Neural progenitor cell (in vitro differentiated cells): ENCODE data around the gene GALM. TPM values are rescaled to one million over a fixed set of nuclear protein-coding genes. Genes with fewer than 3 reads are reported as not detected.

Experiments
- DNase-seq: peaks from one replicate; pipeline ENCODE4 v3.0.0-alpha.2; 2016; ENCODE audit warnings: low spot score
- H2AFZ ChIP-seq: fragments of 200-600 bp; sonication (generic); replicated peaks from 2 replicates; pipeline ENCODE4 v1.6.1; 2016; ENCODE audit warnings: antibody characterized with exemption
- H3F3A ChIP-seq: fragments of 200-600 bp; sonication (generic); 2 replicates; pipeline ENCODE4 v1.6.1; 2016; ENCODE audit warnings: antibody characterized with exemption, low read depth
- H3K27ac ChIP-seq: fragments of 200-600 bp; sonication (generic); 2 replicates; pipeline ENCODE4 v1.5.1; 2016; ENCODE audit warnings: mild to moderate bottlenecking
- H3K27me3 ChIP-seq: fragments of 200-600 bp; sonication (generic); 2 replicates; pipeline ENCODE4 v1.6.1; 2016; ENCODE audit warnings: mild to moderate bottlenecking, moderate library complexity
- H3K36me3 ChIP-seq: fragments of 200-600 bp; sonication (generic); 2 replicates; pipeline ENCODE4 v1.5.1; 2016
- H3K4me1 ChIP-seq: fragments of 200-600 bp; sonication (generic); 2 replicates; pipeline ENCODE4 v1.6.1; 2016; ENCODE audit warnings: mixed run types
- H3K4me2 ChIP-seq: fragments of 200-600 bp; sonication (generic); 2 replicates; pipeline ENCODE4 v1.6.1; 2016
- H3K4me3 ChIP-seq: fragments of 200-600 bp; sonication (generic); 2 replicates; pipeline ENCODE4 v1.5.1; 2016
- H3K79me2 ChIP-seq: fragments of 200-600 bp; sonication (generic); 2 replicates; pipeline ENCODE4 v1.6.1; 2016; ENCODE audit warnings: low read depth
- H3K9ac ChIP-seq: fragments of 200-600 bp; sonication (generic); 2 replicates; pipeline ENCODE4 v1.6.1; 2016
- H3K9me3 ChIP-seq: fragments of 200-600 bp; sonication (generic); 2 replicates; pipeline ENCODE4 v1.5.1; 2016; ENCODE audit warnings: low read depth
- H4K20me1 ChIP-seq: fragments of 200-600 bp; sonication (generic); 2 replicates; pipeline ENCODE4 v1.6.1; 2016; ENCODE audit warnings: low read depth
- H3K27ac Mint-ChIP-seq: 3 replicates; pipeline ENCODE4 v1.8.0; 2021; ENCODE audit warnings: mixed read lengths
- H3K27me3 Mint-ChIP-seq: 2 replicates; pipeline ENCODE4 v1.8.0; 2022; ENCODE audit warnings: low read depth, mild to moderate bottlenecking, inconsistent platforms, moderate library complexity, mixed read lengths; ENCODE audit not compliant: insufficient read depth
- H3K36me3 Mint-ChIP-seq: 3 replicates; pipeline ENCODE4 v1.8.0; 2021; ENCODE audit warnings: mixed read lengths
- H3K4me1 Mint-ChIP-seq: 3 replicates; pipeline ENCODE4 v1.8.0; 2021; ENCODE audit warnings: mixed read lengths
- H3K4me3 Mint-ChIP-seq: 3 replicates; pipeline ENCODE4 v1.8.0; 2021; ENCODE audit warnings: mild to moderate bottlenecking, moderate library complexity, mixed read lengths
- H3K9me3 Mint-ChIP-seq: 3 replicates; pipeline ENCODE4 v1.8.0; 2020; ENCODE audit warnings: mixed read lengths
- CTCF ChIP-seq: fragments of 200-600 bp; sonication (generic); IDR thresholded peaks from 2 replicates; pipeline ENCODE4 v1.5.1; 2017; ENCODE audit warnings: antibody characterized with exemption, mild to moderate bottlenecking
- EZH2 ChIP-seq: fragments of 200-600 bp; sonication (generic); IDR thresholded peaks from 2 replicates; pipeline ENCODE4 v1.6.1; 2017; ENCODE audit warnings: antibody characterized with exemption, mild to moderate bottlenecking, moderate library complexity
- EZH2phosphoT487 ChIP-seq: fragments of 200-600 bp; sonication (generic); IDR thresholded peaks from 2 replicates; pipeline ENCODE4 v1.6.1; 2017; ENCODE audit warnings: antibody characterized with exemption
- total RNA-seq: library from RNA; depleted of rRNA; stranded (reverse); fragments of >200 nt; gene quantifications from 2 replicates; pipeline ENCODE4 v1.2.3, GENCODE V29; 2015; ENCODE audit warnings: low replicate concordance

The GALM gene
- total RNA-seq, 1 donor from 2014 or later, result 7.1 TPM

- no peak for DNase-seq
- no peak overlapping the region for H3K9ac ChIP-seq
- no peak overlapping the region for H2AFZ ChIP-seq
- peaks cover 65% of the 10 kb centered on the region for H3K36me3 Mint-ChIP-seq
- no peak overlapping the region for H3K27ac Mint-ChIP-seq
- no peaks in the 10 kb centered on the region for H3K9me3 ChIP-seq
- H3K4me2 ChIP-seq, result peak overlapping the region; percentile 87
- H3K36me3 ChIP-seq, result peaks cover 64% of the 10 kb centered on the region
- peaks cover 4% of the 10 kb centered on the region for H3K27me3 Mint-ChIP-seq
- TF ChIP-seq EZH2phosphoT487, result no peak
- TF ChIP-seq EZH2, result no peak
- no peak for TF ChIP-seq CTCF
- H3K4me1 ChIP-seq, result peaks cover 26% of the 10 kb centered on the region
- H3K27me3 ChIP-seq, result no peaks in the 10 kb centered on the region
- H3K4me3 Mint-ChIP-seq, result peak overlapping the region; percentile 42
- peaks cover 88% of the 10 kb centered on the region for H3K79me2 ChIP-seq
- peaks cover 85% of the 10 kb centered on the region for H4K20me1 ChIP-seq
- H3K9me3 Mint-ChIP-seq, result peaks cover 2% of the 10 kb centered on the region
- peak overlapping the region; percentile 83 for H3K4me3 ChIP-seq
- peak overlapping the region; percentile 2 for H3K27ac ChIP-seq
- peaks cover 33% of the 10 kb centered on the region for H3K4me1 Mint-ChIP-seq
- H3F3A ChIP-seq, result peaks cover 88% of the 10 kb centered on the region
These were observed 81.1 kb downstream of the GALM start for GRCh38 chr2:38747007-38747424.

GRCh38 chr2:38747819-38748218, 81.9 kb downstream of the GALM start:
- H3K27ac Mint-ChIP-seq, result peak overlapping the region; percentile 38
- Histone ChIP-seq H3K4me1 (peaks cover 33% of the 10 kb centered on the region), H3K27ac (peak overlapping the region; percentile 2), H3F3A (peaks cover 86% of the 10 kb centered on the region), H3K36me3 (peaks cover 64% of the 10 kb centered on the region), H3K4me3 (peak overlapping the region; percentile 83), H3K79me2 (peaks cover 84% of the 10 kb centered on the region), H4K20me1 (peaks cover 78% of the 10 kb centered on the region), H3K4me2 (peak overlapping the region; percentile 87), H3K27me3 (no peaks in the 10 kb centered on the region), H3K9me3 (no peaks in the 10 kb centered on the region), H3K9ac (no peak overlapping the region), H2AFZ (no peak overlapping the region)
- TF ChIP-seq CTCF (no peak), EZH2 (no peak), EZH2phosphoT487 (no peak)
- peak overlapping the region; percentile 63 for H3K4me3 Mint-ChIP-seq
- H3K4me1 Mint-ChIP-seq, result peaks cover 38% of the 10 kb centered on the region
- peaks cover 4% of the 10 kb centered on the region for H3K27me3 Mint-ChIP-seq
- DNase-seq, result no peak
- peaks cover 61% of the 10 kb centered on the region for H3K36me3 Mint-ChIP-seq
- H3K9me3 Mint-ChIP-seq, result peaks cover 2% of the 10 kb centered on the region

- Mint-ChIP-seq H3K27ac (no peak overlapping the region), H3K9me3 (peaks cover 2% of the 10 kb centered on the region), H3K4me1 (peaks cover 38% of the 10 kb centered on the region), H3K36me3 (peaks cover 61% of the 10 kb centered on the region), H3K4me3 (no peak overlapping the region), H3K27me3 (peaks cover 4% of the 10 kb centered on the region)
- no peaks in the 10 kb centered on the region for H3K27me3 ChIP-seq
- no peak overlapping the region for H3K27ac ChIP-seq
- peak overlapping the region; percentile 4 for H3K9ac ChIP-seq
- H3K4me2 ChIP-seq, result peak overlapping the region; percentile 87
- H3K36me3 ChIP-seq, result peaks cover 62% of the 10 kb centered on the region
- no peak for DNase-seq
- peaks cover 81% of the 10 kb centered on the region for H3F3A ChIP-seq
- H3K4me3 ChIP-seq, result peak overlapping the region; percentile 83
- H3K9me3 ChIP-seq, result no peaks in the 10 kb centered on the region
- TF ChIP-seq CTCF (no peak), EZH2 (no peak), EZH2phosphoT487 (no peak)
- H3K4me1 ChIP-seq, result peaks cover 33% of the 10 kb centered on the region
- H2AFZ ChIP-seq, result no peak overlapping the region
- peaks cover 78% of the 10 kb centered on the region for H3K79me2 ChIP-seq
- H4K20me1 ChIP-seq, result peaks cover 72% of the 10 kb centered on the region
These were observed 82.5 kb downstream of the GALM start for GRCh38 chr2:38748391-38748790.
